ENCODE data around the gene HAUS3.
A peak's percentile ranks its signal among the peaks of the same experiment; 100 is the strongest.

The HAUS3 gene

GRCh38 chr4:2263926-2264321 is 22.0 kb upstream of the HAUS3 start:
- no peak for DNase-seq (ENCODE audit: low read depth in 2 of 2)

GRCh38 chr4:2262944-2263250 is 21.0 kb upstream of the HAUS3 start:
- no peak for DNase-seq (ENCODE audit: low read depth in 2 of 2)

- DNase-seq (ENCODE audit: low read depth in 2 of 2): peak; percentile 92 to 94
Measured at GRCh38 chr4:2262145-2262943, 20.4 kb upstream of the HAUS3 start.

- no peak for DNase-seq (ENCODE audit: low read depth in 2 of 2)
Measured at GRCh38 chr4:2261853-2262144, 19.9 kb upstream of the HAUS3 start, which contains the start of gene MXD4. Gene MXD4 (minus strand): TSS chr4:2262109. CDS start chr4:2261980, 129 bp downstream.

- DNase-seq (ENCODE audit: low read depth in 2 of 2): peak; percentile 33 to 39
Measured at GRCh38 chr4:2261110-2261852, 19.4 kb upstream of the HAUS3 start.

GRCh38 chr4:2260344-2261109 is 18.6 kb upstream of the HAUS3 start:
- no peak for DNase-seq (ENCODE audit: low read depth in 2 of 2)

- no peak for DNase-seq (ENCODE audit: low read depth in 2 of 2)
Measured at GRCh38 chr4:2259541-2260343, 17.8 kb upstream of the HAUS3 start.

GRCh38 chr4:2259036-2259540 is 17.2 kb upstream of the HAUS3 start:
- no peak for DNase-seq (ENCODE audit: low read depth in 2 of 2)

- no peak for DNase-seq (ENCODE audit: low read depth in 2 of 2)
Measured at GRCh38 chr4:2258091-2259035, 16.4 kb upstream of the HAUS3 start.

GRCh38 chr4:2257361-2258081 is 15.6 kb upstream of the HAUS3 start:
- DNase-seq (ENCODE audit: low read depth in 2 of 2): no peak

GRCh38 chr4:2256781-2257191 is 14.9 kb upstream of the HAUS3 start:
- DNase-seq (ENCODE audit: low read depth in 2 of 2): no peak

- no peak for DNase-seq (ENCODE audit: low read depth in 2 of 2)
Measured at GRCh38 chr4:2256156-2256731, 14.3 kb upstream of the HAUS3 start.

- DNase-seq (ENCODE audit: low read depth in 2 of 2): no peak
Measured at GRCh38 chr4:2255501-2256155, 13.7 kb upstream of the HAUS3 start.

GRCh38 chr4:2254665-2255500 is 13.0 kb upstream of the HAUS3 start:
- no peak for DNase-seq (ENCODE audit: low read depth in 2 of 2)

GRCh38 chr4:2253160-2254084 is 11.5 kb upstream of the HAUS3 start:
- DNase-seq (ENCODE audit: low read depth in 2 of 2): no peak

GRCh38 chr4:2252530-2253091 is 10.7 kb upstream of the HAUS3 start:
- no peak for DNase-seq (ENCODE audit: low read depth in 2 of 2)
